Glomerular visceral epithelial cell (primary cell): ENCODE results near the gene LRFN2.

Source experiments
- DNase-seq: peaks from one replicate; pipeline ENCODE4 v3.0.0-alpha.2; 2016; ENCODE audit errors: extremely low spot score

LRFN2 gene

GRCh38 chr6:40517654-40518053, 69.5 kb downstream of the LRFN2 start:
- no peak for DNase-seq

DNA sequence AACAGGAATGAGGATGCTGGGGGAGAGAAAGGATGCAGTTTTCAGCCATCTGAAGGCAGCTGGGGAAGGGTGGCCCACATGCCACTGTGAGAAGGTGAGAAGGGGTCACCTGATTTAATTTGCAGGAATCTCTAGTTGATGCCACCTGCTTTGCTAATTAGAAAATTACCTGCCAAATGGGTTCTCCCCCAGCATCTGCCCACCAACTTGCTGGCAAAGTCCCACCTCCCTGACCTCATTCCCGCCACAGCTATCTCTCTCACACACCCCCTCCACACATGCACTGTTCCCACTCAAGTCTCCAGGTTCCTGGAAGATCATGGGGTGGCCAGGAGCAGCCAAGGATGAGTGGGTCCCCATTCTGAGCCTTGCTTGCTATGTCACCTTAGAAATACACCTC, 70.7 kb downstream of the LRFN2 start:
- no peak for DNase-seq

DNA sequence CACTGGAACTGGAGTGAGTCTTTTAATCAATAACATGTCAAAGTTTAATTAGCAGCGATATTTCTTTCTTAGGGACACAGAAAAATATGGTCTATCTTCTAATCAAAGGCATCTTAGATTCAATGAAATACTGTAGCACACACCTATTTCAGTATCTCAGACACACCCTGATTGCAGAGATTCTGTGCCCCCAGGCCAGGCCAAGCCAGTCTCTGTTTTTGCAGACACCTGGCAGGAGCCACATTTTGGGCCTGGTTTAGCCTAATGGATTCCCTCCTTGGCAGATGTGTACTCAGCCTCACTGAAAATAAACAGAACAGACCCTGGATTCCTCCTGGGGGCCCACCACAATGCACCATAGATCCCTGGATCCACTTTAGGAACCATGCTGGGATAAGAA, 74.8 kb downstream of the LRFN2 start:
- DNase-seq: no peak

DNA sequence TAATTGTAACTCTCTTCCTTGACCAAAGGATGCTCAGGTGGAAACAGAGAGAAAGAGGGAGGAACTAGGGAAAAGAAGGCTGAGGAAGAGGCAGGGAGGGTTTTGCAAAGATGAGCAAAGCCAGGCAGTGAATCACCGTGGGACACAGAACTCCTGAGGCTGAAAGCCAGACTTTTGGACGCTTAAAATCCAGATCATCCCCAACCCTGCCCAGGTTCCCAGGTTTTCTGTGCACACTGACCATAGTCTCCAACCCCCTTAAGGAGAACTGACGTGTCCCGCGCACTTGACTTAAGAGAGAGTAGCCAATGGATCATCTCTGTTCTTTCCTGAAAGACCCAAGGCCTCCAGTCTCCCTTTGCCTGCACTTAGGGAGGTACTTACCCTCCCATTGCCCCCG, 75.3 kb downstream of the LRFN2 start:
- DNase-seq: no peak

- no peak for DNase-seq
These were observed 76.7 kb downstream of the LRFN2 start for GRCh38 chr6:40510442-40510841.

DNA sequence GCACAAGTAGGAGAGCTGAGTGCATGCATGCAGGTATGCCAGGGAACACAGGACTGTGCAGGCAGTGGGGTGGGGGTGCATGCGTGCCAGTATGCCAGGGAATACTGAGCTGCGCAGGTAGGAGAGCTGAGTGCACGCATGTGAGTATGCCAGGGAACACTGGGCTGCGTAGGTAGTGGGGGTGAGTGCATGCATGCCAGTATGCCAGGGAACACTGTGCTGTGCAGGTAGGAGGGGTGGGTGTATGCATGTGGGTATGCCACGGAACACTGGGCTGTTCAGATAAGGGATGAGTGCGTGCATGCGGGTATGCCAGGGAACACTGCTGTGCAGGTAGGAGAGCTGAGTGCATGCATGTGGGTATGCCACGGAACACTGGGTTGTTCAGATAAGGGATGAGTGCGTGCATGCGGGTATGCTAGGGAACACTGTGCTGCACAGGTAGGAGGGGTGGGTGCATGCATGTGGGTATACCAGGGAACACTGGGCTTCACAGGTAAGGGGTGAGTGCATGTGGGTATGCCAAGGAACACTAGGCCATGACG, 77.4 kb downstream of the LRFN2 start:
- DNase-seq: no peak

- no peak for DNase-seq
These were observed 78.1 kb downstream of the LRFN2 start for GRCh38 chr6:40509086-40509485.

- no peak for DNase-seq
These were observed 80.2 kb downstream of the LRFN2 start for GRCh38 chr6:40506954-40507353.

GRCh38 chr6:40505191-40505810, 81.9 kb downstream of the LRFN2 start:
- DNase-seq: no peak

GRCh38 chr6:40504274-40504673, 82.9 kb downstream of the LRFN2 start:
- DNase-seq: no peak

- DNase-seq: no peak
These were observed 86.9 kb downstream of the LRFN2 start for GRCh38 chr6:40500227-40500626.

- no peak for DNase-seq
These were observed 87.9 kb downstream of the LRFN2 start for GRCh38 chr6:40499215-40499614.

DNA sequence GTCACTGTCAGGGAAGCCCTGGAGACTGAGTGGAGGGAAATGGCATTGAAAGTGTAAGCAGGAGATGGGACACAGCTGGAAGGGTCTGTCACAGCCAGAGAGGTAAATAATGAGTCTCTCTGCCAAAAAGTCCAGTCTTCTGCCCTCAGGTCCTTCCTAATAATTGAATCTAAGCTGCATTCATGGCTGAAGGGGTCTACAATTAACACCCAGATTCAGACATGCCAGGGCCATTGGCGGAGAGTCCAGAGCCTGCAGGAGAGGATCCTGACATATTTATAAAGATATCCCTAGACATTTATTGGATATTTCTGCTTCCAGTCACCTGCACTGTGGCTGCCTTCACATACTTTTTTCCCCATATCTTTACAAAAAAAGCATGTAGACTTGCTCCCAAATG, 89.0 kb downstream of the LRFN2 start:
- no peak for DNase-seq

DNA sequence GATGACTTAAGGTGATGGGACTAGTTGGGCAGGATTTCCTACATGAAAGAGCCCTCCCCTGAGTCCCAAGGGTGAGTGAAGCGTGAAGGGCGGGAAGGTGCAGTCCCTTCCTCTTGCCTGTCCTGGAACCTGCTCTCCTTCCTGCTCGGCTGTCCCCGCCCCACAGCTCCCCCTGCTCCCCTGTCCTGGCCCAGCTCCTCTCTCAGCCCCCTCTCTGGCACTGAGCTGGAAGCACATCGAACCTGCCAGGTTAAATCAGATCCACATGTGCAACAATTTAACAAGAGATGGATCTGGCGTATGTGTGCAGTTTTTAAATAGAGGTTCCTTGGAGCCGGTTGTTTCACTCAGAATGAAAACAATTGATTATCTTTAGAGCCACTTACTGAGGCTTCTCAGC, 95.0 kb downstream of the LRFN2 start:
- no peak for DNase-seq

DNA sequence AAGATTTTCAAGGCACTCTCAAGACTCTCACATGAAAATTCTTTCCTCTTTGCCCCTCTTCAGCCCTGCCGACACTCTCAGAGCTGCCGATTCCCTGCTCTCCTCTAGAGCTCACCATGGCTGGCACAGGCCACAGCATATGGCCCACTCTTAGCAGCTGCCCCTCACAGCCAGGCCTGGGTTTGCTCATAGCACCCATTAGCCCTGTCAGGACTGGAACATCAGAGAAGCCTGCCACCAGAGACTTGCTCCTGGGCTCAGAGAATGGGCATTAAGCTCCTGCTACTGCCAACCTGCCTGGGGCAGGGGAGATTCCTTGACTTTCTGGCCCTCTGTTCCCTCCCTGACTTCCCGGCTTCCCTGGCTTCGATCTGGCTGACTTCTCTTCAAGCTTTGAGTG, 96.7 kb downstream of the LRFN2 start:
- DNase-seq: no peak

GRCh38 chr6:40489798-40490197, 97.4 kb downstream of the LRFN2 start:
- no peak for DNase-seq

- no peak for DNase-seq
These were observed 100.6 kb downstream of the LRFN2 start for GRCh38 chr6:40486576-40486975.

- DNase-seq: no peak
These were observed 101.4 kb downstream of the LRFN2 start for GRCh38 chr6:40485795-40486194.

DNA sequence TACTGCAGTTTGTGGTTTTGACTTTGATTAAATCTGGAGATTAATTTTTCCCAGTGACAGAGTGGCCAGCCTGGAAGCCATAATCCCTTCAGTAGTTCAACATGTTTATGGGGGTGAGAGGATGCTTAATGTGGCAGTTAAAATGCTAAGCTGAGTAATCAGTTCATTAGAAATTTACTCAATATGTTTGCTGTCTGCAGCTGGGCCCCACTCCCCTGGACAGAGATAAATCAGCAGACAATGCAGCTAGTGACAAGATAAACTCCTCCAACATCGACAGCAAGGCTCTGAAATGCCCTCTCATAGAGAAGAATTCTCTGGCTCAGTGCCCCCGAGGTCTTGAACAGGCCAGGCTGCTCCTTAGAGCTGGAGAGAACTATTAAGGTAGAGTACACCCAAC, 101.9 kb downstream of the LRFN2 start:
- no peak for DNase-seq

DNA sequence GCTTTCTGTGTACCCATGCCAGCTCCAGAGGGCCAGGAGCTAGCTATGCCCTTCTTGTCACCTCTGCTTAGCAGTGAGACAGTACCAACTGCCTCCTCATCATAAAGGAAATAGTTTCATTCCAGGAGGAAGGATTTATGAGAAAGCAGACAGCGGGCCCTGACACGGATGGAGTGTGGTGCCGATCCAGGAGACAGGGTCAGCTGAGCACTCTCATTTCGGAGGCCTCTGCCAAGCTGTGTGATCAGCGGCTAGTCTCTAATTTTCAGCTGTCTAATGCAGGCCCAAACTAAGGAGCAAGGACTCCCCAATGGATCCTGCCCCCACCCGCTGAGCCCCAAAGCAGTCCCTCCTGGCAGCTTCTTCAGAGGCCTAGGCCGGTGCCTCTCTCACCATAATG, 103.1 kb downstream of the LRFN2 start:
- DNase-seq: no peak

DNA sequence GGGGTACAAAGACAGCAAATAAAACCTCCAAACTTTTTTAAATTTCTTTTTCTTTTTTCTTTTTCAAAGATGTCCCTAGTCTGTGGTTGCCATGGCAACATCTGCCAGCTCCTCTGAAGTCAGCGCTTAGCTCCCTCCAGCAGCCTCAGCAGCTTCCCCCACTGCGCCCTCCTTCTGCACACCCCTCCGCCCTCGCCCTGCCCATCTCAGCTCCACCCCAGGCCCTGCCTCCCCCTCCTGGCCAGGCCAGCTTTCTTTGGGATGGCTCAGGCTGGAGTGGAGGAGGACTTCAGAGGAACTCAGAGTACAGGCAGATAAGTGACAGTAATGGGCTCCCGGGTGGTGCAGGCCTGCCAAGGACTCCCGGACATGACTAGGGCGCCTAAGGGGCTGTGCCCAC, 104.6 kb downstream of the LRFN2 start:
- no peak for DNase-seq

- DNase-seq: no peak
These were observed 106.5 kb downstream of the LRFN2 start for GRCh38 chr6:40480678-40481077.

GRCh38 chr6:40479706-40480105, 107.5 kb downstream of the LRFN2 start:
- DNase-seq: no peak
